ENCODE measurements around the gene MBLAC1.

MBLAC1 gene

GRCh38 chr7:100088095-100088620 is 38.6 kb upstream of the MBLAC1 start:
- TF ChIP-seq POLR2A (IDR thresholded peaks at IDR 0.05; ENCODE audit: low read depth, low read length), result no peak
- no peak for TF ChIP-seq POLR2AphosphoS5 (IDR thresholded peaks at IDR 0.05; ENCODE audit: low read depth, low read length)
- no peak for TF ChIP-seq TAF1 (IDR thresholded peaks at IDR 0.05; ENCODE audit: low read depth, low read length)
- no peak for TF ChIP-seq PAX5 (IDR thresholded peaks at IDR 0.05; ENCODE audit: insufficient read depth, low read length, severe bottlenecking)
- no peak for TF ChIP-seq SPI1 (IDR thresholded peaks at IDR 0.05; ENCODE audit: low read depth, low read length)
- TF ChIP-seq POU2F2 (IDR thresholded peaks at IDR 0.05; ENCODE audit: low read depth, low read length), result no peak
- DNase-seq (ENCODE audit: insufficient read length, low spot score) (no peak), FAIRE-seq (peak; percentile 23)

GRCh38 chr7:100088621-100089457 is 37.9 kb upstream of the MBLAC1 start, which contains the start of gene COPS6:
Gene COPS6, plus strand, starts transcription at chr7:100088969. Its CDS starts 22 bp downstream, at chr7:100088991.
- TF ChIP-seq POLR2AphosphoS5 (IDR thresholded peaks at IDR 0.05; ENCODE audit: low read depth, low read length) (peak; percentile 54; the same call in 1 of the 2 replicates), PAX5 (IDR thresholded peaks at IDR 0.05; ENCODE audit: insufficient read depth, low read length, severe bottlenecking) (peak; percentile 1), POLR2A (IDR thresholded peaks at IDR 0.05; ENCODE audit: low read depth, low read length) (peak; percentile 75), SPI1 (IDR thresholded peaks at IDR 0.05; ENCODE audit: low read depth, low read length) (no peak), POU2F2 (IDR thresholded peaks at IDR 0.05; ENCODE audit: low read depth, low read length) (no peak), TAF1 (IDR thresholded peaks at IDR 0.05; ENCODE audit: low read depth, low read length) (peak; percentile 61)
- FAIRE-seq (peak; percentile 84), DNase-seq (ENCODE audit: insufficient read length, low spot score) (peak; percentile 86)

GRCh38 chr7:100089458-100090196 is 37.1 kb upstream of the MBLAC1 start:
- TF ChIP-seq PAX5 (IDR thresholded peaks at IDR 0.05; ENCODE audit: insufficient read depth, low read length, severe bottlenecking) (no peak), POU2F2 (IDR thresholded peaks at IDR 0.05; ENCODE audit: low read depth, low read length) (no peak), POLR2A (IDR thresholded peaks at IDR 0.05; ENCODE audit: low read depth, low read length) (no peak), TAF1 (IDR thresholded peaks at IDR 0.05; ENCODE audit: low read depth, low read length) (no peak)
- FAIRE-seq (no peak), DNase-seq (ENCODE audit: insufficient read length, low spot score) (no peak)

GRCh38 chr7:100090527-100091410 is 36.0 kb upstream of the MBLAC1 start:
- DNase-seq (ENCODE audit: insufficient read length, low spot score) (no peak), FAIRE-seq (no peak)
- no peak; the same call in 1 of the 2 replicates for TF ChIP-seq POLR2A (IDR thresholded peaks at IDR 0.05; ENCODE audit: low read depth, low read length)
- TF ChIP-seq SPI1 (IDR thresholded peaks at IDR 0.05; ENCODE audit: low read depth, low read length), result no peak
- TF ChIP-seq POU2F2 (IDR thresholded peaks at IDR 0.05; ENCODE audit: low read depth, low read length), result no peak
- no peak for TF ChIP-seq PAX5 (IDR thresholded peaks at IDR 0.05; ENCODE audit: insufficient read depth, low read length, severe bottlenecking)
- no peak for TF ChIP-seq POLR2AphosphoS5 (IDR thresholded peaks at IDR 0.05; ENCODE audit: low read depth, low read length)
- TF ChIP-seq TAF1 (IDR thresholded peaks at IDR 0.05; ENCODE audit: low read depth, low read length), result no peak

- DNase-seq (ENCODE audit: insufficient read length, low spot score) (no peak), FAIRE-seq (no peak)
- TF ChIP-seq SPI1 (IDR thresholded peaks at IDR 0.05; ENCODE audit: low read depth, low read length), result no peak
- peak; percentile 83 for TF ChIP-seq POLR2AphosphoS5 (IDR thresholded peaks at IDR 0.05; ENCODE audit: low read depth, low read length)
- TF ChIP-seq POU2F2 (IDR thresholded peaks at IDR 0.05; ENCODE audit: low read depth, low read length), result peak; percentile 71; the same call in 1 of the 2 replicates
- peak; percentile 65; the same call in 1 of the 2 replicates for TF ChIP-seq POLR2A (IDR thresholded peaks at IDR 0.05; ENCODE audit: low read depth, low read length)
- no peak for TF ChIP-seq PAX5 (IDR thresholded peaks at IDR 0.05; ENCODE audit: insufficient read depth, low read length, severe bottlenecking)
- no peak for TF ChIP-seq TAF1 (IDR thresholded peaks at IDR 0.05; ENCODE audit: low read depth, low read length)
Measured at GRCh38 chr7:100091411-100092181, 35.2 kb upstream of the MBLAC1 start.

- DNase-seq (ENCODE audit: insufficient read length, low spot score) (no peak), FAIRE-seq (no peak)
- 0 out of 2 replicates have a peak, but pooled peaks have one; percentile 67 for TF ChIP-seq POLR2AphosphoS5 (IDR thresholded peaks at IDR 0.05; ENCODE audit: low read depth, low read length)
- TF ChIP-seq POLR2A (IDR thresholded peaks at IDR 0.05; ENCODE audit: low read depth, low read length), result no peak; the same call in 1 of the 2 replicates
- no peak for TF ChIP-seq SPI1 (IDR thresholded peaks at IDR 0.05; ENCODE audit: low read depth, low read length)
- no peak for TF ChIP-seq TAF1 (IDR thresholded peaks at IDR 0.05; ENCODE audit: low read depth, low read length)
- no peak for TF ChIP-seq PAX5 (IDR thresholded peaks at IDR 0.05; ENCODE audit: insufficient read depth, low read length, severe bottlenecking)
Measured at GRCh38 chr7:100093054-100093453, 33.7 kb upstream of the MBLAC1 start.

- TF ChIP-seq POLR2AphosphoS5 (IDR thresholded peaks at IDR 0.05; ENCODE audit: low read depth, low read length), result no peak
- TF ChIP-seq POU2F2 (IDR thresholded peaks at IDR 0.05; ENCODE audit: low read depth, low read length), result no peak
- no peak; the same call in 1 of the 2 replicates for TF ChIP-seq POLR2A (IDR thresholded peaks at IDR 0.05; ENCODE audit: low read depth, low read length)
- no peak for TF ChIP-seq PAX5 (IDR thresholded peaks at IDR 0.05; ENCODE audit: insufficient read depth, low read length, severe bottlenecking)
- TF ChIP-seq SPI1 (IDR thresholded peaks at IDR 0.05; ENCODE audit: low read depth, low read length), result no peak
- no peak for TF ChIP-seq TAF1 (IDR thresholded peaks at IDR 0.05; ENCODE audit: low read depth, low read length)
- no peak for FAIRE-seq
- DNase-seq (ENCODE audit: insufficient read length, low spot score), result no peak
Measured at GRCh38 chr7:100093498-100093897, 33.3 kb upstream of the MBLAC1 start.
